T-cell (primary cell): Measurements from ENCODE around the gene KNL1. TPM values are rescaled to one million over a fixed set of nuclear protein-coding genes. Genes with fewer than 3 reads are reported as not detected.
"Not testable (repeated sequence)": the region's sequence is repeated elsewhere in the genome, so short reads cannot be mapped to it uniquely, and the experiment has no call there.

ENCODE experiments used
- ATAC-seq, 4 experiments: fragments of 200-7000 bp in 3 of 4; fragments of 150-1000 bp in 1 of 4; cut with Tn5 transposase; replicated peaks in 1 of 4; 1 replicate in 3 of 4; 2 replicates in 1 of 4; pipeline ENCODE4 v1.10.0; 2021; ENCODE audit warnings: moderate library complexity in 3 of 4, mild to moderate bottlenecking in 2 of 4, moderate number of reproducible peaks in 1 of 4
- CTCF ChIA-PET, 2 donors: fragments of 300-600 bp; sonication (Branson Sonifier 250); formaldehyde crosslinking; loops; one replicate each; lab custom pipeline; 2022; ENCODE audit warnings: antibody characterized with exemption in 2 of 2; lab: Charles Lee
- POLR2A ChIA-PET, 2 donors: fragments of 300-600 bp; sonication (Branson Sonifier 250); formaldehyde crosslinking; loops; one replicate each; lab custom pipeline; 2022; ENCODE audit warnings: antibody characterized with exemption in 2 of 2; lab: Charles Lee
- DNase-seq, 35 experiments: peaks; one replicate each; pipeline versions ENCODE4 v3.0.0 to v3.0.0-alpha.2; 2013 to 2023
- H3K27ac ChIP-seq: one replicate; pipeline ENCODE4 v1.5.1; 2013; ENCODE audit warnings: low read length
- H3K27me3 ChIP-seq, 2 experiments: replicated peaks in 1 of 2; 1 replicate in 1 of 2; 2 replicates in 1 of 2; pipeline versions ENCODE4 v1.6.1 to v1.7.0; 2013; ENCODE audit warnings: low read length in 1 of 2, mixed read lengths in 1 of 2; ENCODE audit not compliant: control insufficient read depth in 2 of 2, insufficient read depth in 2 of 2; ENCODE audit errors: extremely low read depth in 1 of 2
- H3K36me3 ChIP-seq, 2 donors: 1 replicate in 1 of 2; 2 replicates in 1 of 2; pipeline versions ENCODE4 v1.6.1 to v1.7.0; 2013; ENCODE audit warnings: low read length in 1 of 2; ENCODE audit not compliant: control insufficient read depth in 2 of 2, insufficient read depth in 1 of 2; ENCODE audit errors: extremely low read depth in 1 of 2
- H3K4me1 ChIP-seq, 2 experiments: 1 replicate in 1 of 2; 2 replicates in 1 of 2; pipeline versions ENCODE4 v1.6.1 to v1.7.0; 2013; ENCODE audit warnings: low read length in 2 of 2, mixed read lengths in 1 of 2; ENCODE audit not compliant: insufficient read depth in 2 of 2, control insufficient read depth in 1 of 2; ENCODE audit errors: extremely low read depth in 1 of 2
- H3K4me3 ChIP-seq, 2 donors: 1 replicate in 1 of 2; 2 replicates in 1 of 2; pipeline versions ENCODE4 v1.5.1 to v1.7.0; 2013; ENCODE audit warnings: mild to moderate bottlenecking in 2 of 2, low read length in 1 of 2, moderate library complexity in 1 of 2; ENCODE audit not compliant: control insufficient read depth in 1 of 2; ENCODE audit errors: extremely low read depth in 1 of 2
- H3K9me3 ChIP-seq: 2 replicates; pipeline ENCODE4 v1.7.0; 2013
- H3K27ac Mint-ChIP-seq, 2 donors: one replicate each; pipeline ENCODE4 v1.8.0; 2020 to 2021; ENCODE audit warnings: mild to moderate bottlenecking in 2 of 2, mixed read lengths in 2 of 2
- H3K27me3 Mint-ChIP-seq, 2 donors: one replicate each; pipeline ENCODE4 v1.8.0; 2021 to 2022; ENCODE audit warnings: mixed read lengths in 2 of 2
- H3K36me3 Mint-ChIP-seq: one replicate; pipeline ENCODE4 v1.8.0; 2021; ENCODE audit warnings: mixed read lengths
- H3K4me1 Mint-ChIP-seq, 3 donors: one replicate each; pipeline ENCODE4 v1.8.0; 2020 to 2022; ENCODE audit warnings: mixed read lengths in 3 of 3, mild to moderate bottlenecking in 1 of 3
- H3K4me3 Mint-ChIP-seq, 3 donors: one replicate each; pipeline ENCODE4 v1.8.0; 2020 to 2022; ENCODE audit warnings: mild to moderate bottlenecking in 3 of 3, mixed read lengths in 3 of 3, moderate library complexity in 3 of 3
- H3K9me3 Mint-ChIP-seq, 3 donors: one replicate each; pipeline ENCODE4 v1.8.0; 2020 to 2022; ENCODE audit warnings: mixed read lengths in 3 of 3
- WGBS: methylation state at CpG from one replicate; pipeline ENCODE4 v1.1.5; 2013; ENCODE audit warnings: missing lambda C conversion rate; ENCODE audit not compliant: insufficient coverage; 5-methylcytosine and 5-hydroxymethylcytosine counted together
- total RNA-seq, 35 experiments: library from RNA in 6 of 35; stranded (reverse) in 6 of 35; fragments of 120-200 nt in 1 of 35; gene quantifications; one replicate each; pipeline versions ENCODE4 v1.2.1 to v1.2.4 and lab custom pipeline; 2013 to 2026

KNL1 gene
- total RNA-seq, 5 donors from 2014 or later (not counting 1 experiment from before 2014, with no cell fraction given): 0.55 to 3.8 (median 1.7) TPM

DNA sequence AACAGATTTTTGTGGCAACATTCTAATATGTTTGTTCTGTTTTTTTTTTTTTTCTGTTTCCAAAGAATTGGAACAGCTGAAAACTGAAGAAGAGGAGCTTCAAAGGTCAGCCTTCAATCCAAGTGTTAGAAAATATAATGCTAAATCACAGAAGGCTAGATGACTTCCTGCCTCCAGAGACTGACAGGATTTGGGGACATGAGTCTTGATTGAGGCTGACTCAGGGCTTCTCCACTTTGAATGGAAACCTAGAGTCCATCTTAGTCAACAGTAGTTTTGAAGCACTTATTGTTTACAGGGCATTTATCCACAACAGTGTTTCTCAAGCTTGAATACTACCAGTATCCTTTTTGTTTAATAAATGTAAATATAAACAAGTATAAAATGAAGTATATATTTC lies 56.4 kb downstream of the KNL1 start:
- Histone ChIP-seq H3K4me1 (no peaks in the 10 kb centered on the region), H3K27ac (no peak overlapping the region), H3K27me3 (no peaks in the 10 kb centered on the region), H3K36me3 (no peaks in the 10 kb centered on the region), H3K9me3 (no peaks in the 10 kb centered on the region), H3K4me3 (no peak overlapping the region)
- Mint-ChIP-seq H3K27me3 (no peaks in the 10 kb centered on the region), H3K36me3 (no peaks in the 10 kb centered on the region), H3K4me3 (no peak overlapping the region), H3K27ac (no peak overlapping the region), H3K9me3 (no peaks in the 10 kb centered on the region), H3K4me1 (peaks cover 0 to 3% (median 0%) of the 10 kb centered on the region in 3 donors)
- ChIA-PET CTCF (interaction anchor here (0.7 to 0.8 kb wide), 2 partner anchors 61 to 76 kb away, joined by 3 read pairs; no protein-coding TSS in a partner anchor), POLR2A (interaction anchor here (0.6 kb wide), 2 partner anchors 21 to 91 kb away, joined by 5 to 6 read pairs; no protein-coding TSS in a partner anchor)
- DNase-seq (no peak), ATAC-seq (no peak)

DNA sequence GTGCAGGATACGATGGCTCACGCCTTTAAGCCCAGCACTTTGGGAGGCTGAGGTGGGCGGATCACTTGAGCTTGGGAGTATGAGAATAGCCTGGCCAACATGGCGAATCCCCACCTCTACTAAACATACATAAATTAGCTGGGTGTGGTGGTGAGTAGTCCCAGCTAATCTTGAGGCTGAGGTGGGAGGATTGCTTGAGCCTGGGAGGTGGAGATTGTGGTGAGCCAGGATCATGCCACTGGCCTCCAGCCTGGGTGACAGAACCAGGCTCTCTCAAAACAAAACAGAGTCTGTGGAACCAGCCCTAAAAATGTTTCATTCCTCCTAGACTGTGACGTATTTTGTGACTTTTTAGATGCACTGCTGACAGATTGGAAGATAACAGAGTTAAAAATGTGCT lies 66.6 kb downstream of the KNL1 start:
- DNase-seq (no peak), ATAC-seq (no peak)
- POLR2A ChIA-PET: interaction anchor here in 1 of 2 donors (0.6 kb wide), 1 partner anchor 46 kb away, joined by 3 read pairs; no protein-coding TSS in a partner anchor
- H3K4me3 Mint-ChIP-seq: no peak overlapping the region
- H3K27ac Mint-ChIP-seq: no peak overlapping the region
- Histone ChIP-seq H3K9me3 (no peaks in the 10 kb centered on the region), H3K4me3 (no peak overlapping the region), H3K27ac (no peak overlapping the region), H3K4me1 (no peaks in the 10 kb centered on the region), H3K27me3 (no peaks in the 10 kb centered on the region), H3K36me3 (no peaks in the 10 kb centered on the region)
- WGBS: 90% methylated on average over 1 of the region's 5 CpGs
- H3K27me3 Mint-ChIP-seq: no peaks in the 10 kb centered on the region
- no peaks in the 10 kb centered on the region for H3K36me3 Mint-ChIP-seq
- H3K4me1 Mint-ChIP-seq: no peaks in the 10 kb centered on the region
- no peaks in the 10 kb centered on the region for H3K9me3 Mint-ChIP-seq
- CTCF ChIA-PET: interaction anchor here in 1 of 2 donors (0.7 kb wide), 1 partner anchor 559 kb away, joined by 3 read pairs; no protein-coding TSS in a partner anchor

- Histone ChIP-seq H3K4me1 (no peaks in the 10 kb centered on the region), H3K27ac (no peak overlapping the region), H3K4me3 (no peak overlapping the region), H3K9me3 (no peaks in the 10 kb centered on the region), H3K36me3 (no peaks in the 10 kb centered on the region), H3K27me3 (no peaks in the 10 kb centered on the region)
- no peak for ATAC-seq
- ChIA-PET POLR2A (interaction anchor here in 1 of 2 donors (0.7 kb wide), 1 partner anchor 233 kb away, joined by 4 read pairs; no protein-coding TSS in a partner anchor), CTCF (interaction anchor here in 1 of 2 donors (0.7 kb wide), 1 partner anchor 193 kb away, joined by 3 read pairs; no protein-coding TSS in a partner anchor)
- no peaks in the 10 kb centered on the region for H3K27me3 Mint-ChIP-seq
- no peak overlapping the region for H3K4me3 Mint-ChIP-seq
- DNase-seq: no peak
- no peaks in the 10 kb centered on the region for H3K9me3 Mint-ChIP-seq
- H3K27ac Mint-ChIP-seq: no peak overlapping the region
- H3K4me1 Mint-ChIP-seq: no peaks in the 10 kb centered on the region
- WGBS: no CpG with 5 or more reads among the region's 7 CpGs
- no peaks in the 10 kb centered on the region for H3K36me3 Mint-ChIP-seq
These were observed 70.9 kb downstream of the KNL1 start for GRCh38 chr15:40664909-40665308.

- H3K9me3 ChIP-seq, DNase-seq, H3K27me3 ChIP-seq, H3K4me3 Mint-ChIP-seq, POLR2A ChIA-PET, H3K27me3 Mint-ChIP-seq, H3K4me3 ChIP-seq, H3K36me3 ChIP-seq, H3K27ac ChIP-seq, H3K27ac Mint-ChIP-seq, H3K9me3 Mint-ChIP-seq, H3K36me3 Mint-ChIP-seq, H3K4me1 ChIP-seq, CTCF ChIA-PET, ATAC-seq: not testable (repeated sequence)
- peaks cover 4 to 10% (median 7%) of the 10 kb centered on the region in 3 donors for H3K4me1 Mint-ChIP-seq
- WGBS: 100% methylated on average over 1 of the region's 6 CpGs
These were observed 82.2 kb downstream of the KNL1 start for GRCh38 chr15:40676290-40676689.

- H3K27me3 Mint-ChIP-seq, H3K4me1 ChIP-seq, H3K36me3 Mint-ChIP-seq, CTCF ChIA-PET, H3K4me3 ChIP-seq, ATAC-seq, H3K36me3 ChIP-seq, H3K4me3 Mint-ChIP-seq, POLR2A ChIA-PET, H3K9me3 Mint-ChIP-seq, H3K27ac Mint-ChIP-seq, H3K27ac ChIP-seq, DNase-seq, H3K9me3 ChIP-seq, H3K27me3 ChIP-seq: not testable (repeated sequence)
- 96% methylated on average over 13 of the region's 38 CpGs for WGBS
- peaks cover 4 to 10% (median 7%) of the 10 kb centered on the region in 3 donors for H3K4me1 Mint-ChIP-seq
These were observed 82.9 kb downstream of the KNL1 start for GRCh38 chr15:40676906-40677305.

DNA sequence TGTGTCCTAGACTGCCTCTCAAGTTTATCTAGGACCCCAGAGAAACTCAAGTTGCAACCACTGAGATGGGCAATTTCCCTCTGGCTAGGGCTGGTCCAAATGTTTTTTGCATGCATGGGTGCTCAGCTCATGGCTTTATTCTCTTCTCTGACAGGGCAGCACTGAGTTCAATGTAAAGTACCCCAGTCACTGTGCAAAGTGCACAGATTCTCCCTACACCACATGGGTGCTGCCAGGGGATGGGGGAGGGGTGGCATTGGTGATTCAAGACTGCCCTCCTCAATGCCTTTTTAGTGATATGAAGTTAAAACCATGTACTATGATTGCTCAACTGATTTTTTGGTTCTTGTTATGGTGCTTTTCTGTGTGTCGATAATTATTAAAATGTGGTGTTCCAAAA lies 86.1 kb downstream of the KNL1 start:
- H3K27me3 ChIP-seq: no peaks in the 10 kb centered on the region
- H3K4me3 ChIP-seq: no peak overlapping the region
- ChIA-PET CTCF (interaction anchor here in 1 of 2 donors (2.0 kb wide), 1 partner anchor 102 kb away, joined by 7 read pairs; no protein-coding TSS in a partner anchor), POLR2A (no interaction called here)
- Mint-ChIP-seq H3K27ac (no peak overlapping the region), H3K27me3 (no peaks in the 10 kb centered on the region), H3K4me3 (no peak overlapping the region), H3K9me3 (no peaks in the 10 kb centered on the region), H3K36me3 (no peaks in the 10 kb centered on the region), H3K4me1 (peaks cover 4 to 10% (median 7%) of the 10 kb centered on the region in 3 donors)
- H3K4me1 ChIP-seq: peaks cover 0 to 4% of the 10 kb centered on the region in 2 experiments
- H3K27ac ChIP-seq: no peak overlapping the region
- no CpG with 5 or more reads among the region's 1 CpG for WGBS
- ATAC-seq: no peak
- H3K9me3 ChIP-seq: no peaks in the 10 kb centered on the region
- no peaks in the 10 kb centered on the region for H3K36me3 ChIP-seq
- no peak for DNase-seq
